Skin of body (tissue), 2 donors: ENCODE data around the gene ARHGAP26. TPM values are rescaled to one million over a fixed set of nuclear protein-coding genes. Genes with fewer than 3 reads are reported as not detected.

ENCODE experiments used
- DNase-seq: peaks from one replicate; lab custom pipeline; 2025; lab: John Stamatoyannopoulos, UW
- total RNA-seq: library from RNA; depleted of rRNA; stranded (reverse); fragments of >200 nt; gene quantifications from one replicate; pipeline ENCODE4 v1.2.3, GENCODE V29; 2014

The ARHGAP26 gene
- total RNA-seq, 1 donor from 2014 or later = 40.6 TPM

- no peak for DNase-seq
Measured at GRCh38 chr5:142872217-142872616, 102.0 kb downstream of the ARHGAP26 start.

- no peak for DNase-seq
Measured at GRCh38 chr5:142872795-142873194, 102.6 kb downstream of the ARHGAP26 start.

GRCh38 chr5:142873831-142874230 is 103.7 kb downstream of the ARHGAP26 start:
- DNase-seq = no peak

- DNase-seq = no peak
Measured at GRCh38 chr5:142874540-142874939, 104.4 kb downstream of the ARHGAP26 start.

GRCh38 chr5:142875936-142876335 is 105.8 kb downstream of the ARHGAP26 start:
- DNase-seq = no peak

GRCh38 chr5:142876817-142877216 is 106.6 kb downstream of the ARHGAP26 start:
- DNase-seq = no peak

- no peak for DNase-seq
Measured at GRCh38 chr5:142878111-142878510, 107.9 kb downstream of the ARHGAP26 start.

- no peak for DNase-seq
Measured at GRCh38 chr5:142878638-142879037, 108.5 kb downstream of the ARHGAP26 start.

GRCh38 chr5:142881076-142881783 is 111.1 kb downstream of the ARHGAP26 start:
- DNase-seq = no peak

- no peak for DNase-seq
Measured at GRCh38 chr5:142881784-142882126, 111.6 kb downstream of the ARHGAP26 start.

- DNase-seq = no peak
Measured at GRCh38 chr5:142883025-142883424, 112.8 kb downstream of the ARHGAP26 start.

- no peak for DNase-seq
Measured at GRCh38 chr5:142883438-142883837, 113.3 kb downstream of the ARHGAP26 start.

- DNase-seq = no peak
Measured at GRCh38 chr5:142884029-142884428, 113.9 kb downstream of the ARHGAP26 start.

GRCh38 chr5:142886211-142886610 is 116.0 kb downstream of the ARHGAP26 start:
- no peak for DNase-seq

GRCh38 chr5:142886956-142887355 is 116.8 kb downstream of the ARHGAP26 start:
- DNase-seq = no peak

GRCh38 chr5:142888469-142889085 is 118.4 kb downstream of the ARHGAP26 start:
- DNase-seq = peak; percentile 54

- no peak for DNase-seq
Measured at GRCh38 chr5:142892021-142892420, 121.8 kb downstream of the ARHGAP26 start.

GRCh38 chr5:142894315-142894714 is 124.1 kb downstream of the ARHGAP26 start:
- DNase-seq = no peak

- no peak for DNase-seq
Measured at GRCh38 chr5:142894749-142895148, 124.6 kb downstream of the ARHGAP26 start.

- DNase-seq = no peak
Measured at GRCh38 chr5:142896325-142897007, 126.3 kb downstream of the ARHGAP26 start.

GRCh38 chr5:142897328-142897727 is 127.2 kb downstream of the ARHGAP26 start:
- DNase-seq = no peak

- DNase-seq = peak; percentile 28
Measured at GRCh38 chr5:142900927-142901326, 130.8 kb downstream of the ARHGAP26 start.
